K562 (cell line): Measurements from ENCODE around the gene STX1B. TPM values are rescaled to one million over a fixed set of nuclear protein-coding genes. Genes with fewer than 3 reads are reported as not detected.

Source experiments
- E2F6 ChIP-seq, 2 experiments: IDR thresholded peaks; 2 replicates each; pipeline ENCODE4 v1.6.1; 2011; ENCODE audit warnings: borderline replicate concordance in 1 of 2, control low read depth in 1 of 2, low read depth in 1 of 2, low read length in 1 of 2, mild to moderate bottlenecking in 1 of 2, mixed read lengths in 1 of 2, moderate library complexity in 1 of 2; ENCODE audit not compliant: insufficient read depth in 1 of 2, insufficient read length in 1 of 2, poor library complexity in 1 of 2, severe bottlenecking in 1 of 2; ENCODE audit errors: extremely low read depth in 1 of 2
- FOSL1 ChIP-seq: fragments of 200-800 bp; sonication (Bioruptor generic); conservative IDR thresholded peaks from 2 replicates; pipeline ENCODE4 v1.6.1; 2016; ENCODE audit warnings: missing genetic modification characterization, missing compliant biosample characterization
- KLF1 ChIP-seq: fragments of 450-650 bp; IDR thresholded peaks from 2 replicates; pipeline ENCODE4 v1.6.1; 2016; ENCODE audit warnings: missing genetic modification characterization, missing compliant biosample characterization
- RBM14 ChIP-seq: fragments of 200-400 bp; formaldehyde crosslinking; IDR thresholded peaks from 2 replicates; pipeline ENCODE4 v1.6.1; 2018; ENCODE audit warnings: low read depth, mild to moderate bottlenecking, low read length, moderate library complexity, borderline replicate concordance; ENCODE audit not compliant: insufficient read depth
- SPI1 ChIP-seq: IDR thresholded peaks from 2 replicates; pipeline ENCODE4 v1.6.1; 2011; ENCODE audit warnings: low read depth, low read length, control low read depth, borderline replicate concordance
- polyA plus RNA-seq, 8 experiments: library from polyadenylated mRNA; depleted of rRNA in 4 of 8; stranded (reverse) in 5 of 8; unstranded in 3 of 8; fragments of >200 nt; fragmentation: Nextera tagmentation in 2 of 8; fragmentation: Illumina TruSeq in 1 of 8; extraction: Ambion mirVana in 2 of 8; extraction: Trizol in 1 of 8; gene quantifications; 2 replicates each; pipeline versions ENCODE4 v1.2.1 to v1.2.3, GENCODE V29; 2011 to 2014; ENCODE audit warnings: inconsistent platforms in 1 of 8, missing spikeins in 1 of 8
- total RNA-seq, 7 experiments: library from RNA; depleted of rRNA in 6 of 7; stranded (reverse); fragments of >200 nt in 6 of 7; fragmentation: Illumina TruSeq in 2 of 7; extraction: Trizol in 2 of 7; gene quantifications; 2 replicates each; pipeline versions ENCODE4 v1.2.1 to v1.2.3, GENCODE V29; 2011 to 2021; ENCODE audit warnings: low replicate concordance in 1 of 7
- TF ChIP-seq, protein P1 (sequence below), 2 experiments: fragments of 450-650 bp in 1 of 2; sonication (generic) in 1 of 2; formaldehyde crosslinking in 1 of 2; IDR thresholded peaks; 2 replicates each; pipeline versions ENCODE4 v1.7.1 to v1.9.0; 2016 to 2022; ENCODE audit warnings: inconsistent platforms in 1 of 2, mild to moderate bottlenecking in 1 of 2, missing genetic modification reagents in 1 of 2
- TF ChIP-seq, protein P2 (sequence below): fragments of 450-650 bp; IDR thresholded peaks from 2 replicates; pipeline ENCODE4 v1.6.1; 2016; ENCODE audit warnings: antibody characterized with exemption
- TF ChIP-seq, protein P3 (sequence below), 2 experiments: fragments of 200-800 bp in 1 of 2; sonication (Bioruptor generic) in 1 of 2; sonication (generic) in 1 of 2; formaldehyde crosslinking in 1 of 2; IDR thresholded peaks in 1 of 2; conservative IDR thresholded peaks in 1 of 2; 2 replicates each; pipeline versions ENCODE4 v1.5.0 to v1.6.1; 2016 to 2020; ENCODE audit warnings: missing compliant biosample characterization in 1 of 2, missing genetic modification characterization in 1 of 2, missing genetic modification reagents in 1 of 2

STX1B gene
- total and polyA plus RNA-seq, 9 of the 15 experiments (the other 6 are each of a cell fraction or from before 2014, with no cell fraction given), result 0.07 to 2.5 (median 0.86) TPM

GRCh38 chr16:30992931-30993816, 17.3 kb downstream of the STX1B start (continued):
- TF ChIP-seq, protein P1, sequence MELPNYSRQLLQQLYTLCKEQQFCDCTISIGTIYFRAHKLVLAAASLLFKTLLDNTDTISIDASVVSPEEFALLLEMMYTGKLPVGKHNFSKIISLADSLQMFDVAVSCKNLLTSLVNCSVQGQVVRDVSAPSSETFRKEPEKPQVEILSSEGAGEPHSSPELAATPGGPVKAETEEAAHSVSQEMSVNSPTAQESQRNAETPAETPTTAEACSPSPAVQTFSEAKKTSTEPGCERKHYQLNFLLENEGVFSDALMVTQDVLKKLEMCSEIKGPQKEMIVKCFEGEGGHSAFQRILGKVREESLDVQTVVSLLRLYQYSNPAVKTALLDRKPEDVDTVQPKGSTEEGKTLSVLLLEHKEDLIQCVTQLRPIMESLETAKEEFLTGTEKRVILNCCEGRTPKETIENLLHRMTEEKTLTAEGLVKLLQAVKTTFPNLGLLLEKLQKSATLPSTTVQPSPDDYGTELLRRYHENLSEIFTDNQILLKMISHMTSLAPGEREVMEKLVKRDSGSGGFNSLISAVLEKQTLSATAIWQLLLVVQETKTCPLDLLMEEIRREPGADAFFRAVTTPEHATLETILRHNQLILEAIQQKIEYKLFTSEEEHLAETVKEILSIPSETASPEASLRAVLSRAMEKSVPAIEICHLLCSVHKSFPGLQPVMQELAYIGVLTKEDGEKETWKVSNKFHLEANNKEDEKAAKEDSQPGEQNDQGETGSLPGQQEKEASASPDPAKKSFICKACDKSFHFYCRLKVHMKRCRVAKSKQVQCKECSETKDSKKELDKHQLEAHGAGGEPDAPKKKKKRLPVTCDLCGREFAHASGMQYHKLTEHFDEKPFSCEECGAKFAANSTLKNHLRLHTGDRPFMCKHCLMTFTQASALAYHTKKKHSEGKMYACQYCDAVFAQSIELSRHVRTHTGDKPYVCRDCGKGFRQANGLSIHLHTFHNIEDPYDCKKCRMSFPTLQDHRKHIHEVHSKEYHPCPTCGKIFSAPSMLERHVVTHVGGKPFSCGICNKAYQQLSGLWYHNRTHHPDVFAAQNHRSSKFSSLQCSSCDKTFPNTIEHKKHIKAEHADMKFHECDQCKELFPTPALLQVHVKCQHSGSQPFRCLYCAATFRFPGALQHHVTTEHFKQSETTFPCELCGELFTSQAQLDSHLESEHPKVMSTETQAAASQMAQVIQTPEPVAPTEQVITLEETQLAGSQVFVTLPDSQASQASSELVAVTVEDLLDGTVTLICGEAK (IDR thresholded peaks at IDR 0.05), result no peak
- TF ChIP-seq, protein P1 (CRISPR knock-in tag; IDR thresholded peaks at IDR 0.05), result no peak
- TF ChIP-seq KLF1 (tag), result 0 out of 2 replicates have a peak, but pooled peaks have one; percentile 18
- TF ChIP-seq FOSL1 (tag), result 0 out of 2 replicates have a peak, but pooled peaks have one; percentile 11
- TF ChIP-seq, protein P2, sequence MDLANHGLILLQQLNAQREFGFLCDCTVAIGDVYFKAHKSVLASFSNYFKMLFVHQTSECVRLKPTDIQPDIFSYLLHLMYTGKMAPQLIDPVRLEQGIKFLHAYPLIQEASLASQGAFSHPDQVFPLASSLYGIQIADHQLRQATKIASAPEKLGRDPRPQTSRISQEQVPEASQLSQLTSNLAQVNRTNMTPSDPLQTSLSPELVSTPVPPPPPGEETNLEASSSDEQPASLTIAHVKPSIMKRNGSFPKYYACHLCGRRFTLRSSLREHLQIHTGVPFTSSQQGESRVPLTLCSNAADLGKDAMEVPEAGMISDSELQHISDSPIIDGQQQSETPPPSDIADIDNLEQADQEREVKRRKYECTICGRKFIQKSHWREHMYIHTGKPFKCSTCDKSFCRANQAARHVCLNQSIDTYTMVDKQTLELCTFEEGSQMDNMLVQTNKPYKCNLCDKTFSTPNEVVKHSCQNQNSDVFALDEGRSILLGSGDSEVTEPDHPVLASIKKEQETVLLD, result 0 out of 2 replicates have a peak, but pooled peaks have one; percentile 23
- peak; percentile 28 to 44 for TF ChIP-seq E2F6 (IDR thresholded peaks at IDR 0.05; ENCODE audit: borderline replicate concordance in 1 of 2, extremely low read depth in 1 of 2, insufficient read depth in 1 of 2, insufficient read length in 1 of 2, low read depth in 1 of 2, low read length in 1 of 2, poor library complexity in 1 of 2, severe bottlenecking in 1 of 2)
- TF ChIP-seq RBM14, result no peak
- TF ChIP-seq, protein P3, sequence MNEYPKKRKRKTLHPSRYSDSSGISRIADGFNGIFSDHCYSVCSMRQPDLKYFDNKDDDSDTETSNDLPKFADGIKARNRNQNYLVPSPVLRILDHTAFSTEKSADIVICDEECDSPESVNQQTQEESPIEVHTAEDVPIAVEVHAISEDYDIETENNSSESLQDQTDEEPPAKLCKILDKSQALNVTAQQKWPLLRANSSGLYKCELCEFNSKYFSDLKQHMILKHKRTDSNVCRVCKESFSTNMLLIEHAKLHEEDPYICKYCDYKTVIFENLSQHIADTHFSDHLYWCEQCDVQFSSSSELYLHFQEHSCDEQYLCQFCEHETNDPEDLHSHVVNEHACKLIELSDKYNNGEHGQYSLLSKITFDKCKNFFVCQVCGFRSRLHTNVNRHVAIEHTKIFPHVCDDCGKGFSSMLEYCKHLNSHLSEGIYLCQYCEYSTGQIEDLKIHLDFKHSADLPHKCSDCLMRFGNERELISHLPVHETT (CRISPR knock-in tag; conservative IDR thresholded peaks at IDR 0.05 in 1 of 2, IDR thresholded peaks at IDR 0.05 in 1 of 2), result peak in 1 of 2 experiments; percentile 47; a peak in 2 of 4 replicates
- TF ChIP-seq SPI1, result peak; percentile 74
